ENCODE data around the gene SNCA.

Gene SNCA

DNA sequence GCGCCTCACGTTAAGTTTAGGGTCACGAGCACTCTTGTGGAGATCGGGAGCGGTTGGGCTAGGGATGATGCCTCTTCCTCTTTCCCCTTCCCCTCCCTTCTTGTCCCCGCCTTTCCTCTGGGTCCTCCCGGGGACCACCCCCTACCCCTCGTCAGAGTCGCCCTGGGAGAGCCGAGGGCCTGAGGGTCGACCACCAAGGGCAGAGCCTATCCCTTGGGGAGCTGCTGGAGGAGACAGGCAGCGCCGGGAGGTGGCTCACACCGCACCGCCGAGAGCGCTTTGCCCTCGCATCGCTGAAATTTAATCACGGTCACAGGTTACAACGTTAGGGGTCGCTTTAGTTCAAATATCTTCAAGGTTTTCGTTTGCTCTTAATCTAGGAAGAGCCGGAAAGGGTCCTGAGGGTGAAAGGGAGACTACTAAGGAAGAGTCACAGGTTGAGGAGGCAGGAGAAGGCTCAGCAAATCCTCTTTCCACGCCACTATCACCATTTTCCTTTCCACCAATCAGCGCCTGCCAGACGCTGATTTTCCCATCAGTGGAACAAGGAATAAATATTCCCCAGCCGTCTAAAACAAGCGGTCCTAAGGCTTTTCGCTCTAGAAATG lies 528 bp upstream of the SNCA start:
- DNase-seq (ENCODE audit: low read depth) = no peak
- no peak overlapping the region for H3K4me3 ChIP-seq (ENCODE audit: low read depth, low read length)
- TF ChIP-seq, protein P1, sequence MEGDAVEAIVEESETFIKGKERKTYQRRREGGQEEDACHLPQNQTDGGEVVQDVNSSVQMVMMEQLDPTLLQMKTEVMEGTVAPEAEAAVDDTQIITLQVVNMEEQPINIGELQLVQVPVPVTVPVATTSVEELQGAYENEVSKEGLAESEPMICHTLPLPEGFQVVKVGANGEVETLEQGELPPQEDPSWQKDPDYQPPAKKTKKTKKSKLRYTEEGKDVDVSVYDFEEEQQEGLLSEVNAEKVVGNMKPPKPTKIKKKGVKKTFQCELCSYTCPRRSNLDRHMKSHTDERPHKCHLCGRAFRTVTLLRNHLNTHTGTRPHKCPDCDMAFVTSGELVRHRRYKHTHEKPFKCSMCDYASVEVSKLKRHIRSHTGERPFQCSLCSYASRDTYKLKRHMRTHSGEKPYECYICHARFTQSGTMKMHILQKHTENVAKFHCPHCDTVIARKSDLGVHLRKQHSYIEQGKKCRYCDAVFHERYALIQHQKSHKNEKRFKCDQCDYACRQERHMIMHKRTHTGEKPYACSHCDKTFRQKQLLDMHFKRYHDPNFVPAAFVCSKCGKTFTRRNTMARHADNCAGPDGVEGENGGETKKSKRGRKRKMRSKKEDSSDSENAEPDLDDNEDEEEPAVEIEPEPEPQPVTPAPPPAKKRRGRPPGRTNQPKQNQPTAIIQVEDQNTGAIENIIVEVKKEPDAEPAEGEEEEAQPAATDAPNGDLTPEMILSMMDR (IDR thresholded peaks at IDR 0.05; ENCODE audit: low read depth, low read length, missing control alignments) = no peak

DNA sequence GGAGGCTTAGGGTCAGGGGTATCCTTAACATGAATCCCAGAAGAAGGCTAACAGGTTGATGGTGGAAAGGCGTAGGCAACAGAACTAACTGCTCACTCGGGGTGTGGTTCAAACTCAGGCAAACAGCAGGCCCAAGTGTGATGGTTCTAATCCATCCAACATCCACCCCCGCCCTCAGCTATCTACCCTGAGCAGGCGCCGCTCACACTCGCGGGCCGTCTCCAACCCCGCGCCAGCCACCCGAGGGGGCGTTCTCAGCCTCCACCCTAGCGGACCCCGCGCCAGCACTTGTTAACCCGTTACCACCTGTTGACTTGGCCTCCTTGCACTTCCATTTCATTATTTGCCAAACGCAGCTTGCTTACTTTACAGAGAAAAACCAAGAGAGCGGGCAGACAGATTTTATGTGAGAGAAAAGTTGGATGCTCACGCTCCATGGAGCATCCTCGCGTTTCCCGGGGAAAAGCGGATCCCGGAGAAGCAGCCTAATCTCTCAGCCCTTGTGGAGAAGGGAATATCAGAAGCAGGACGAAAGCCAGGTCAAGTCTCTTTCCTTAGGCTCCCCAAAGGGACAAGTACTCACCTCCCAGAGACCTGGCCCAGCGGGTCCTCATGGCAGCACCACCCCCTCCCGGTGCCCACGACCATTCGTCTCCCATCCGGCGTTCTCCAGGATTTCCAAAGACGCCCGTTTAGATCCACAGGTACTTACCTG lies 773 bp downstream of the SNCA start:
- DNase-seq (ENCODE audit: low read depth) = no peak
- TF ChIP-seq, protein P1 (IDR thresholded peaks at IDR 0.05; ENCODE audit: low read depth, low read length, missing control alignments) = no peak
- H3K4me3 ChIP-seq (ENCODE audit: low read depth, low read length) = no peak overlapping the region

DNA sequence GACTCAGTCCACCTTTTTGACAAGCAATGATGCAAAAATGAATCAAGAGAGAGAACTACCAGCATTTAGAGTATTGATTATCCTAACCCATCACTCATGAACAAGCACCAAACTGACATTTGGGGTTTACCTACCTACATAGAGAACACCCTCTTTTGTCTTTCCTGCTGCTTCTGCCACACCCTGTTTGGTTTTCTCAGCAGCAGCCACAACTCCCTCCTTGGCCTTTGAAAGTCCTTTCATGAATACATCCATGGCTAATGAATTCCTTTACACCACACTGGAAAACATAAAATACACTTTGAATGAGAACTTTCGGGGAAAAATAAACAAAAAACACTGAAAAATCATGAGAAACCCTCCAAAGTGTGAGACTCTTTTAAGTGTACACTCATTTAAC lies 1.5 kb downstream of the SNCA start:
- TF ChIP-seq, protein P1 (IDR thresholded peaks at IDR 0.05; ENCODE audit: low read depth, low read length, missing control alignments) = no peak
- no peak for DNase-seq (ENCODE audit: low read depth)
- H3K4me3 ChIP-seq (ENCODE audit: low read depth, low read length) = no peak overlapping the region

DNA sequence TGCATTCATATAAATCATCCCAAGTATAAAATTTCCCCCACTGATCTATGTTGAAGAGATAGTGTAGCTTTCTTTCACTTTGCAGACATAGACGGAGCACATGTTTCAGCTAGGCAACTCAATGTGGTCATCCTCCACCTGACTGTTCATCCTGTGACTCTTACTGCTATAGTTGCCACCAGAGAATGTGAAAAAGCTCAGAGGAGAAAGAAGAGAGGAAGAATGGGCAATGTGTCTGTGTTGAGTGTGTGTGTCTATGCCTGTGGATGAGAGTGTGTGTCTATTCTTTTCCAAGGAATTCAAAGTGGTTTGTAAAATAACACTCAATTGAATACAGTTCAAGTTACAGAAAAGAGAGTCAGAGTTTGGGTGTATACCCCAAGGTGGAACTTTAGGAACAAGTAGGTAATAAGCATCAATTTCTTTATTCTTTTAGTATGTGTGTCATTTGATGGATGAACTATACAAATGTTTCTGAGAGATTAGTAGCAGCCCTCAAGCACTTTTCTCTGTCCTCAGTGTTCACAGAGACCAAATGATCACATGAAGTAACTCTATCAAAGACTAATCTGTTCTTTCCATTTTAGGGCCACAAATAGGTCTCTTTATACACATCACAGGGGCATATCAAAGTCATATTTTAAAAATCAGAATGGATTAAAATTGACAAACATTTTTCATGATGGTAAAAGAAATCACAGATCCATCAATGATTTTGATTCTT lies 2.3 kb downstream of the SNCA start:
- H3K4me3 ChIP-seq (ENCODE audit: low read depth, low read length) = no peak overlapping the region
- DNase-seq (ENCODE audit: low read depth) = no peak
- TF ChIP-seq, protein P1 (IDR thresholded peaks at IDR 0.05; ENCODE audit: low read depth, low read length, missing control alignments) = no peak

GRCh38 chr4:89829470-89830138 lies 7.4 kb downstream of the SNCA start:
- DNase-seq (ENCODE audit: low read depth) = peak; percentile 18
- no peak overlapping the region for H3K4me3 ChIP-seq (ENCODE audit: low read depth, low read length)
- TF ChIP-seq, protein P1 (IDR thresholded peaks at IDR 0.05; ENCODE audit: low read depth, low read length, missing control alignments) = no peak

DNA sequence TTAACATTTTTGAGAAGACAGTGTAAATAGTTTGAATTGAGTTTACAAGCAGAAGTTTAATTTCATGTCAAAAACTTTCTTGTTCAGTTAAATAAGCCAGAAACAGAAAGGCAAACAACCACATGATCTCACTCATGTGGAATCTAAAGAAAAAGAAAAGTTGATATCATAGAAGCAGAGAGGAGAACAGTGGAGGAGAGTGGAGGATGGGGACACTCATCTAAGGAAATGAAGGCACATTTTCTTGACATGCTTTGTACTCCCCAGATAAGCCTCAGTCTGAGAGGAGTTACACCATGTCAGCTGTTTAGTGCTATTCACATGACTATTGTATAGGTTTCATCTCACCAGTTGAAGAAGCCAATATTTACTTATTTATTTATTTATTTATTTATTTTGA lies 13.5 kb downstream of the SNCA start:
- no peak for DNase-seq (ENCODE audit: low read depth)
- TF ChIP-seq, protein P1 (IDR thresholded peaks at IDR 0.05; ENCODE audit: low read depth, low read length, missing control alignments) = no peak
- no peak overlapping the region for H3K4me3 ChIP-seq (ENCODE audit: low read depth, low read length)

All from GM12864 (cell line).